Lower leg skin (tissue), 3 donors: ENCODE measurements around the gene ZFP64.

Experiments
- POLR2A ChIP-seq, 2 donors: fragments of 450-650 bp; IDR thresholded peaks; one replicate each; pipeline ENCODE4 v1.6.1; 2016 to 2017; ENCODE audit warnings: antibody characterized with exemption in 2 of 2, mild to moderate bottlenecking in 1 of 2, moderate library complexity in 1 of 2
- TF ChIP-seq, protein P1 (sequence below), 3 donors: fragments of 450-650 bp; IDR thresholded peaks; one replicate each; pipeline ENCODE4 v1.5.1; 2016; ENCODE audit warnings: antibody characterized with exemption in 3 of 3, mild to moderate bottlenecking in 3 of 3, moderate library complexity in 2 of 3

DNA sequence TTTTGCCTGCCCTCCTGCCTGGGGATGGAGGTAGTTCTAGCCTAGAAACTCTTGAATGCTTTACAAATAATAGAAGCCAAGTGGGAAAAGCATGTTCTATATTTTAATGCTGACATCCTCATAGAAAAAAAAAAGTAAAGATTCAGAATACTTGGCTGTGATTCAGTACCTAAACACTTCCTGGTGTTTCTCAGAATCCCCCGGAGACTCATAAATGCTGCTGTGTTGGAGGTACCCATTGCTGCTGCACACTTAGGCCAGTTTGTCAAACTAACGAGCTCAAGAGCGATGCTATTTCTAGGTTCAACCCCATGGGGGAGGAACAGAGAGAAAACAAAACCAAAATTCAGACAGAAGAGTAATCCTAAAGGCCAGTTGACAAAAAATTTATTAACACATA, 38.8 kb upstream of the ZFP64 start:
- TF ChIP-seq, protein P1, sequence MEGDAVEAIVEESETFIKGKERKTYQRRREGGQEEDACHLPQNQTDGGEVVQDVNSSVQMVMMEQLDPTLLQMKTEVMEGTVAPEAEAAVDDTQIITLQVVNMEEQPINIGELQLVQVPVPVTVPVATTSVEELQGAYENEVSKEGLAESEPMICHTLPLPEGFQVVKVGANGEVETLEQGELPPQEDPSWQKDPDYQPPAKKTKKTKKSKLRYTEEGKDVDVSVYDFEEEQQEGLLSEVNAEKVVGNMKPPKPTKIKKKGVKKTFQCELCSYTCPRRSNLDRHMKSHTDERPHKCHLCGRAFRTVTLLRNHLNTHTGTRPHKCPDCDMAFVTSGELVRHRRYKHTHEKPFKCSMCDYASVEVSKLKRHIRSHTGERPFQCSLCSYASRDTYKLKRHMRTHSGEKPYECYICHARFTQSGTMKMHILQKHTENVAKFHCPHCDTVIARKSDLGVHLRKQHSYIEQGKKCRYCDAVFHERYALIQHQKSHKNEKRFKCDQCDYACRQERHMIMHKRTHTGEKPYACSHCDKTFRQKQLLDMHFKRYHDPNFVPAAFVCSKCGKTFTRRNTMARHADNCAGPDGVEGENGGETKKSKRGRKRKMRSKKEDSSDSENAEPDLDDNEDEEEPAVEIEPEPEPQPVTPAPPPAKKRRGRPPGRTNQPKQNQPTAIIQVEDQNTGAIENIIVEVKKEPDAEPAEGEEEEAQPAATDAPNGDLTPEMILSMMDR (IDR thresholded peaks at IDR 0.05), result no peak
- no peak for TF ChIP-seq POLR2A (IDR thresholded peaks at IDR 0.05)
